Right atrium auricular region (tissue), 2 donors: ENCODE results near the gene SERINC5. TPM values are rescaled to one million over a fixed set of nuclear protein-coding genes. Genes with fewer than 3 reads are reported as not detected.

Source experiments
- DNase-seq: peaks from one replicate; pipeline ENCODE4 v3.0.0-alpha.2; 2019; ENCODE audit warnings: low spot score
- H3K27ac ChIP-seq, 2 donors: fragments of 200-600 bp; sonication (generic); 1 replicate in 1 of 2; 2 replicates in 1 of 2; pipeline ENCODE4 v1.5.1; 2016 to 2019
- H3K27me3 ChIP-seq, 2 donors: fragments of 200-600 bp; sonication (generic); one replicate each; pipeline versions ENCODE4 v1.5.1 to v1.6.0; 2017 to 2019
- H3K36me3 ChIP-seq: fragments of 200-600 bp; sonication (generic); one replicate; pipeline ENCODE4 v1.5.1; 2016
- H3K4me1 ChIP-seq, 2 donors: fragments of 200-600 bp; sonication (generic); one replicate each; pipeline versions ENCODE4 v1.5.1 to v1.6.0; 2017 to 2019
- H3K4me3 ChIP-seq, 2 donors: fragments of 200-600 bp; sonication (generic); 1 replicate in 1 of 2; 2 replicates in 1 of 2; pipeline ENCODE4 v1.5.1; 2017 to 2019; ENCODE audit warnings: mild to moderate bottlenecking in 1 of 2, moderate library complexity in 1 of 2
- H3K9me3 ChIP-seq, 2 donors: fragments of 200-600 bp; sonication (generic); one replicate each; pipeline ENCODE4 v1.5.1; 2019
- CTCF ChIP-seq, 2 donors: fragments of 200-600 bp; sonication (generic); IDR thresholded peaks; one replicate each; pipeline ENCODE4 v1.5.1; 2019; ENCODE audit warnings: antibody characterized with exemption in 2 of 2
- total RNA-seq, 2 donors: library from RNA; depleted of rRNA; stranded (reverse); fragments of >200 nt; gene quantifications; one replicate each; pipeline ENCODE4 v1.1.0, GENCODE V29; 2016

Gene SERINC5
- total RNA-seq, 2 donors from 2014 or later: 9.2 to 11.0 TPM

DNA sequence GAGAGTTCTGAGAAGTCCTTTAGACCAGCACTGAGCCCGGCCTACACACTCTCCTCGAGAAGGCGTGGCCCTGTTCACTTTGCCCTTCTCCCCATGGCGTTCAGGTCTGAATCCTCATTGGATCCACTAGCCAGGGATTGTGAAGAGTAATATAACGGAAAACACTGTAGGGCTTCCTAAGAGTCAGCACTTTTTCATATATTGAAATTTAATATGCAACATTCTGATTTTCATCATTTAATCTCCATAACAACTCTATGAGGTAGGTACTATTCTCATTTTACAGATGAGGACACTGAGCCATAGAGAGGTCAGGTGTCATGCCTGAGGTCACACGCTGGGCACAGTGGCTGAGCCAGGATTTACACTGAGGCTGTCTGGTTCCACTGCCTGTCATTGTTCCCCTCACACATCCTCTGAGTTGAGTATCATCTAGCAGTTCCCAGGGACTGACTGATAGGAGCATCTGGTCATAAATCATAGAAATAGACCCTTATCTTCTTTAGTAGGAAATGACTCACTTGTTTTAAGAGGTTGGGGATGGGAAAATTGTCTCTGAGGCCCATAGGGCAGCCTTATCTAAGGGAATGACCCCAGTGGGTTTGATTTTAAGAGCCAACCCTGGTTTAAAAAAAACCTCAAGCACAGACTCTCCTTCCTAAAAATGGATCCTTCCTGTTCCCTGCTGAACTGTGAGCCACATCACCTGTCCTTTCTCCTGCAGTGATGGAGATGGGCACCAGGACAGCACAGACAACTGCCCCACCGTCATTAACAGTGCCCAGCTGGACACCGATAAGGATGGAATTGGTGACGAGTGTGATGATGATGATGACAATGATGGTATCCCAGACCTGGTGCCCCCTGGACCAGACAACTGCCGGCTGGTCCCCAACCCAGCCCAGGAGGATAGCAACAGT is 179.5 kb downstream of the SERINC5 start:
- Histone ChIP-seq H3K4me3 (no peak overlapping the region), H3K27ac (peak overlapping the region; percentile 33 to 41), H3K27me3 (no peaks in the 10 kb centered on the region), H3K9me3 (no peaks in the 10 kb centered on the region), H3K4me1 (peaks cover 0 to 11% of the 10 kb centered on the region in 2 donors), H3K36me3 (no peaks in the 10 kb centered on the region)
- TF ChIP-seq CTCF (IDR thresholded peaks at IDR 0.05): no peak
- DNase-seq: peak; percentile 16

GRCh38 chr5:80072103-80073073 is 183.5 kb downstream of the SERINC5 start:
- TF ChIP-seq CTCF (IDR thresholded peaks at IDR 0.05): no peak
- Histone ChIP-seq H3K9me3 (no peaks in the 10 kb centered on the region), H3K36me3 (no peaks in the 10 kb centered on the region), H3K27ac (no peak overlapping the region), H3K4me3 (no peak overlapping the region), H3K4me1 (peaks cover 0 to 22% of the 10 kb centered on the region in 2 donors), H3K27me3 (no peaks in the 10 kb centered on the region)
- peak; percentile 38 for DNase-seq

GRCh38 chr5:80071510-80072021 is 184.3 kb downstream of the SERINC5 start:
- Histone ChIP-seq H3K4me3 (no peak overlapping the region), H3K9me3 (no peaks in the 10 kb centered on the region), H3K36me3 (no peaks in the 10 kb centered on the region), H3K27ac (no peak overlapping the region), H3K4me1 (peaks cover 0 to 15% of the 10 kb centered on the region in 2 donors), H3K27me3 (no peaks in the 10 kb centered on the region)
- no peak for TF ChIP-seq CTCF (IDR thresholded peaks at IDR 0.05)
- DNase-seq: peak; percentile 9

DNA sequence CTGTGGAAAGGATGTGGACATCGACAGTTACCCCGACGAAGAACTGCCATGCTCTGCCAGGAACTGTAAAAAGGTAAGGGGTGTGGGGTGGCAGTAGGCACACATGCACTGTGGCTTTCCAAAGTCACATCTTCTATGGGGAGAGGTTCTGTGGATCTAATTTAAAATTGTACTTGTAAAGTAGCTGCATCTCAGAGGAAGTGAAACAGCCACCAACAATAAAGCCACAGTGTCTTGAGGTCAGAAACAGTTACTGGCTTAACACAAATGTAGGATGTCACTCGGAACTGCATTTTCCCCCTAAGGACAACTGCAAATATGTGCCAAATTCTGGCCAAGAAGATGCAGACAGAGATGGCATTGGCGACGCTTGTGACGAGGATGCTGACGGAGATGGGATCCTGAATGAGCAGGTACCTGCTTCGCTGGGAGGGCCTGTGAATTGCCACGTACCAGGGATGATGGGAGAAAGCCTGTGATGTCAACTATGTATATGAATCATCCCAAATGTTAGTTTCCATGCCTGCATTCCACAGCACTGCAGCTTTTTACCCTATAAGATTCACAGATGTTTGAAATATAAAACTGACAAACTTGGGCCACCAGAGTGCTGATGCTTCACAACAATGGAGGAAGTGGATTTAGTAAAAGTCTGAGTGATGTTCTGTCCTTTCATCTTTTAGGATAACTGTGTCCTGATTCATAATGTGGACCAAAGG is 185.4 kb downstream of the SERINC5 start:
- Histone ChIP-seq H3K27ac (peak overlapping the region in 1 of 2 donors; percentile 8), H3K36me3 (no peaks in the 10 kb centered on the region), H3K4me3 (no peak overlapping the region)

More for the DNA sequence above, 185.4 kb downstream of the SERINC5 start:
- TF ChIP-seq CTCF (IDR thresholded peaks at IDR 0.05): no peak
- Histone ChIP-seq H3K27me3 (no peaks in the 10 kb centered on the region), H3K9me3 (no peaks in the 10 kb centered on the region), H3K4me1 (peaks cover 0 to 11% of the 10 kb centered on the region in 2 donors)
- DNase-seq: peak; percentile 42
